ENCODE results near the gene TRIM31. TPM values are rescaled to one million over a fixed set of nuclear protein-coding genes. Genes with fewer than 3 reads are reported as not detected.

Gene TRIM31
- total RNA-seq, 1 experiment from 2014 or later = 0.13 TPM

GRCh38 chr6:30136570-30137286 is 23.8 kb upstream of the TRIM31 start:
- Mint-ChIP-seq H3K4me3 (no peak overlapping the region), H3K27me3 (ENCODE audit: low read depth) (peaks cover 50% of the 10 kb centered on the region), H3K27ac (no peak overlapping the region), H3K9me3 (no peaks in the 10 kb centered on the region), H3K36me3 (no peaks in the 10 kb centered on the region), H3K4me1 (no peaks in the 10 kb centered on the region)
- TF ChIP-seq FOXJ3 (CRISPR knock-in tag; IDR thresholded peaks at IDR 0.05; ENCODE audit: borderline replicate concordance) (no peak), PRRX2 (CRISPR knock-in tag; IDR thresholded peaks at IDR 0.05) (no peak), ZNF138 (CRISPR knock-in tag; conservative IDR thresholded peaks at IDR 0.05) (no peak)
- no peak for ATAC-seq
- CTCF ChIA-PET = no interaction called here
- DNase-seq (ENCODE audit: low spot score) = no peak
- POLR2A ChIA-PET = no interaction called here

- CTCF ChIA-PET = interaction anchor here (1.0 kb wide), 1 partner anchor 33 kb away, joined by 5 read pairs; no protein-coding TSS in a partner anchor
- Mint-ChIP-seq H3K27ac (no peak within 1 kb of the TSS), H3K4me3 (no peak within 1 kb of the TSS), H3K36me3 (no peaks in the 10 kb centered on the region), H3K27me3 (ENCODE audit: low read depth) (peaks cover 54% of the 10 kb centered on the region), H3K4me1 (peaks cover 4% of the 10 kb centered on the region), H3K9me3 (no peaks in the 10 kb centered on the region)
- DNase-seq (ENCODE audit: low spot score) = no peak
- TF ChIP-seq ZNF396 (CRISPR knock-in tag; IDR thresholded peaks at IDR 0.05; ENCODE audit: borderline replicate concordance) (no peak), JUN (CRISPR knock-in tag; IDR thresholded peaks at IDR 0.05) (no peak), ZBTB43 (CRISPR knock-in tag; IDR thresholded peaks at IDR 0.05) (no peak), FOXJ3 (CRISPR knock-in tag; IDR thresholded peaks at IDR 0.05; ENCODE audit: borderline replicate concordance) (no peak), TCF7 (CRISPR knock-in tag; IDR thresholded peaks at IDR 0.05; ENCODE audit: low read depth) (no peak), ELF4 (CRISPR knock-in tag; IDR thresholded peaks at IDR 0.05; ENCODE audit: low read depth) (no peak), SMAD3 (CRISPR knock-in tag; IDR thresholded peaks at IDR 0.05; ENCODE audit: borderline replicate concordance) (no peak), CBFB (CRISPR knock-in tag; IDR thresholded peaks at IDR 0.05; ENCODE audit: low read depth) (no peak), JAZF1 (CRISPR knock-in tag; IDR thresholded peaks at IDR 0.05) (no peak), ZNF532 (CRISPR knock-in tag; IDR thresholded peaks at IDR 0.05; ENCODE audit: borderline replicate concordance) (no peak), ZNF317 (CRISPR knock-in tag; IDR thresholded peaks at IDR 0.05; ENCODE audit: borderline replicate concordance, low read depth) (no peak), PRRX2 (CRISPR knock-in tag; IDR thresholded peaks at IDR 0.05) (no peak), ZBTB21 (CRISPR knock-in tag; IDR thresholded peaks at IDR 0.05; ENCODE audit: borderline replicate concordance) (no peak), FOXP4 (CRISPR knock-in tag; IDR thresholded peaks at IDR 0.05) (no peak), AFF4 (CRISPR knock-in tag; IDR thresholded peaks at IDR 0.05; ENCODE audit: borderline replicate concordance) (no peak), ZNF263 (CRISPR knock-in tag; IDR thresholded peaks at IDR 0.05; ENCODE audit: low read depth) (no peak), SMAD4 (CRISPR knock-in tag; IDR thresholded peaks at IDR 0.05) (no peak), ATF3 (CRISPR knock-in tag; conservative IDR thresholded peaks at IDR 0.05) (no peak)
- POLR2A ChIA-PET = no interaction called here
- no peak for ATAC-seq
Observed at GRCh38 chr6:30135757-30136156, 22.9 kb upstream of the TRIM31 start, which contains the start of gene TRIM40. Gene TRIM40, plus strand, starts transcription at chr6:30136140. Its CDS starts 897 bp downstream, at chr6:30137037.
